ENCODE measurements around the gene FOXF2.
A peak's percentile ranks its signal among the peaks of the same experiment; 100 is the strongest.

FOXF2 gene

DNA sequence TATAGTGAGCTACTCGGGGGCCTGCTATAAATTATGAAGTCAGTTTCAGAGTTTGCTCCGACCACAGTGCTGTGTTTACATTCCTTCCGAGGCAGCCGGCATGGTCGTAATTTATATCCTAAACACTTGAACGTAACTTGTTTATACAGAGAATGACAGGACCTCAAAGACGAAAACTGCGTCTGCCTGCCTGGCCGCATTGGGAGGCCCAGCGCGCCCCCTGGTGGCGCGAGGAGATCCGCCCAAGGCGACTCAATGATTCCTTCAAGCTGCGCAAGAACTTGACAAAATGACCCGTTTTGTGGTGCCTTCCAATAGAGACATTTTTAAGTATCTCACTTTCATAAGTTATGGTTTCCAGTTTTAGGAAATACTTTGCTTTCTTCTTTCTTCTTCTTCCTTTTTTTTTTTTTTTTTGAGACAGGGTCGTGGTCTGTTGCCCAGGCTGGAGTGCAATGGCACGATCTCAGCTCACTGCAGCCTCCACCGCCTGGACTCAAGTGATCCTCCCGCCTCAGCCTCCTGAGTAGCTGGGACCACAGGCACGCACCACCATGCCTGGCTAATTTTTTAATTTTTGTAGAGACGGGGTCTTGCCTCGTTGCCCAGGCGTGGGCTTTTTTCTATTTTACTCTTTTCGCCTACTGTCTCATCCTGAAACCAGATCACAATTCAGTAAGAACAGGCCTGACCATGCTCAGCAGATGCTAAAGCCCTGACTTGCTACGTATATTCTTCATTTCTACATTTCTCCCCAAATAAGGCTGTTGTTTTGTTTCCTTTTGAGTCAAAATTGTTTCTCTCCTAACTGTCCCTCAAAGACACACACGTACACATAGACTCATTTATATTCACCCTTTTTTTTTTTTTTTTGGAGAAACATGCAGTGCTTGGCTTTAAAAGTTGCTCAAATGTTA, 7.8 kb downstream of the FOXF2 start:
- TF ChIP-seq, protein P1, sequence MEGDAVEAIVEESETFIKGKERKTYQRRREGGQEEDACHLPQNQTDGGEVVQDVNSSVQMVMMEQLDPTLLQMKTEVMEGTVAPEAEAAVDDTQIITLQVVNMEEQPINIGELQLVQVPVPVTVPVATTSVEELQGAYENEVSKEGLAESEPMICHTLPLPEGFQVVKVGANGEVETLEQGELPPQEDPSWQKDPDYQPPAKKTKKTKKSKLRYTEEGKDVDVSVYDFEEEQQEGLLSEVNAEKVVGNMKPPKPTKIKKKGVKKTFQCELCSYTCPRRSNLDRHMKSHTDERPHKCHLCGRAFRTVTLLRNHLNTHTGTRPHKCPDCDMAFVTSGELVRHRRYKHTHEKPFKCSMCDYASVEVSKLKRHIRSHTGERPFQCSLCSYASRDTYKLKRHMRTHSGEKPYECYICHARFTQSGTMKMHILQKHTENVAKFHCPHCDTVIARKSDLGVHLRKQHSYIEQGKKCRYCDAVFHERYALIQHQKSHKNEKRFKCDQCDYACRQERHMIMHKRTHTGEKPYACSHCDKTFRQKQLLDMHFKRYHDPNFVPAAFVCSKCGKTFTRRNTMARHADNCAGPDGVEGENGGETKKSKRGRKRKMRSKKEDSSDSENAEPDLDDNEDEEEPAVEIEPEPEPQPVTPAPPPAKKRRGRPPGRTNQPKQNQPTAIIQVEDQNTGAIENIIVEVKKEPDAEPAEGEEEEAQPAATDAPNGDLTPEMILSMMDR (conservative IDR thresholded peaks at IDR 0.05; ENCODE audit: low read depth, low read length), result peak; percentile 99
- DNase-seq (ENCODE audit: low read depth), result no peak
- no peak overlapping the region for H3K4me3 ChIP-seq (ENCODE audit: low read length)

GRCh38 chr6:1399085-1399780, 9.9 kb downstream of the FOXF2 start:
- TF ChIP-seq, protein P1 (conservative IDR thresholded peaks at IDR 0.05; ENCODE audit: low read depth, low read length), result no peak
- DNase-seq (ENCODE audit: low read depth), result no peak
- H3K4me3 ChIP-seq (ENCODE audit: low read length), result no peak overlapping the region

DNA sequence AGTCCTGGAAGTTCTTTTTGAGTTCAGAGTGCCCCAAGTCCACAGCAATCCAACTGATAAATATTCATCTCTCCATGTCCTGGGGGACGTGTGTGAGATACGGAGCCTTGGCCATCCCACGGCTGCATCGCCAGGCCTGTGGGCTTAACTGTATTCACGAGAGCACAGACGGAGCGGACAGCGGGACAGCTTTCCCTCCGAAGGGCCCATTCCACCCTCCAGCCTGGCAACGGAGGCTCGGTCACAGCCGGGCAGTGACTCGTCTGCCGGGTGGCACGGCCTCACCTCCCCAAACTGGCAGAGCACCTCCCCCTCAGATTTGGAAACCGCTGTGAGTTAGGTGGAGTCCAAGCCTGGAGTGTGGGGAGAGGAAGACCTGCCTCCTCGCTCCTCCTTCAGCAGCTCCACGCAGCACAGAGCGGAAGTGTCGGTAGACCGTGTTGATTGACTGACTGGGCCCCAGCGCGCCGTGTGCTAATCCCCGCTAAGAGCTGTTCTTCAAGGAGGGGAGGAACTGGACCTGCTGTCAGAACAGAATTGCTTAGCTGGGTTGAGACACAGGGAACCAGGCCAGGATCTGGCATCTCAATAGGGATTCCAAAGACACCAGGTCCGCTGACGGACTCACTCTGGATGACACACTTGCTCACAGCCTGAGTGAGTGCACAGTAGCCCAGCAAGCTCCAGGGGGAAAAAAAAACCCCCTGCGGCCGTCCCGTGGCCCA, 10.9 kb downstream of the FOXF2 start:
- H3K4me3 ChIP-seq (ENCODE audit: low read length), result no peak overlapping the region
- TF ChIP-seq, protein P1 (conservative IDR thresholded peaks at IDR 0.05; ENCODE audit: low read depth, low read length), result no peak
- no peak for DNase-seq (ENCODE audit: low read depth)

- DNase-seq (ENCODE audit: low read depth), result no peak
- H3K4me3 ChIP-seq (ENCODE audit: low read length), result no peak overlapping the region
- TF ChIP-seq, protein P1 (conservative IDR thresholded peaks at IDR 0.05; ENCODE audit: low read depth, low read length), result no peak
Observed at GRCh38 chr6:1402369-1402768, 13.0 kb downstream of the FOXF2 start.

DNA sequence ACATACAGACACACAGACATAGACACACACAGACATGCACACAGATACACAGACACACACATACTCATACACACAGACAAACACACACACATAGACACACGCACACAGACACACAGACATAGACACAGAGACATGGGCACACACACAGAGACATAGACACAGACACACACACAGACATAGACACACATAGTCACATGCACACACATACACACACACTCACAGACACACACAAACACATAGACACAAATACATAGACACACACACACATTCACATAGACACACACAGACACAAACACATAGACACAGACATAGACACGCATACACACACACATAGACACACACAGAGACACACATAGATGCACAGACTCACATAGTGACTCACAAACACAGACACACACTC, 13.5 kb downstream of the FOXF2 start:
- H3K4me3 ChIP-seq (ENCODE audit: low read length), result no peak overlapping the region
- TF ChIP-seq, protein P1 (conservative IDR thresholded peaks at IDR 0.05; ENCODE audit: low read depth, low read length), result no peak
- no peak for DNase-seq (ENCODE audit: low read depth)

- no peak for DNase-seq (ENCODE audit: low read depth)
- TF ChIP-seq, protein P1 (conservative IDR thresholded peaks at IDR 0.05; ENCODE audit: low read depth, low read length), result no peak
- H3K4me3 ChIP-seq (ENCODE audit: low read length), result no peak overlapping the region
Observed at GRCh38 chr6:1403851-1404712, 14.7 kb downstream of the FOXF2 start.

All from retinal pigment epithelial cell (primary cell).